SU-DHL-6 (cell line): Measurements from ENCODE around the gene HMSD.

Source experiments
- CTCF ChIP-seq: fragments of 200-600 bp; sonication (generic); IDR thresholded peaks from one replicate; pipeline ENCODE4 v1.5.1; 2017; ENCODE audit warnings: antibody characterized with exemption, mild to moderate bottlenecking, low read length, moderate library complexity; ENCODE audit not compliant: insufficient read depth, poor library complexity, severe bottlenecking
- EZH2phosphoT487 ChIP-seq: fragments of 200-600 bp; sonication (generic), shearing (Covaris generic); conservative IDR thresholded peaks from 2 replicates; pipeline ENCODE4 v1.6.1; 2018; ENCODE audit warnings: mild to moderate bottlenecking, antibody characterized with exemption, low read length, moderate library complexity, mixed read lengths

GRCh38 chr18:64009305-64009704 is 60.2 kb downstream of the HMSD start:
- no peak for TF ChIP-seq CTCF
- TF ChIP-seq EZH2phosphoT487, result no peak
